Measurements from ENCODE around the gene B9D2.

DNA sequence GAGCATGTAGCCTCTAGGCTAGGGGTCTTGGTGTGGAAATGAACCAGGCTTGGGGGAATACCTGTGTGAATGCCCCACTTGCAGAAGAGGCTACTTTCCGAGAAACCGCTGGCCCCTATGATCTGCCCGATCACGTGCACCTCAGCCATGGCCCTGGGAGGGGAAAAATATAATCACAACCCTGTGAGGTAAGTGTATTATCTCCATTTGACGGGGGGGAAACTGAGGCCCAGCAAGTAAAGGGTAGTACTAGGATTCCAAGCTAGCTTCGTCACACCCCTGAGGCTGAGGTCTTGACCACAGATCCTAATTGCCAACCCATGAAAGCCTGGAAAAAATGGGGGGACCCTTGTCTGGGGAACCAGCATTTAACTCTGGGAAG, 587 bp downstream of the B9D2 start:
- TF ChIP-seq, protein P1, sequence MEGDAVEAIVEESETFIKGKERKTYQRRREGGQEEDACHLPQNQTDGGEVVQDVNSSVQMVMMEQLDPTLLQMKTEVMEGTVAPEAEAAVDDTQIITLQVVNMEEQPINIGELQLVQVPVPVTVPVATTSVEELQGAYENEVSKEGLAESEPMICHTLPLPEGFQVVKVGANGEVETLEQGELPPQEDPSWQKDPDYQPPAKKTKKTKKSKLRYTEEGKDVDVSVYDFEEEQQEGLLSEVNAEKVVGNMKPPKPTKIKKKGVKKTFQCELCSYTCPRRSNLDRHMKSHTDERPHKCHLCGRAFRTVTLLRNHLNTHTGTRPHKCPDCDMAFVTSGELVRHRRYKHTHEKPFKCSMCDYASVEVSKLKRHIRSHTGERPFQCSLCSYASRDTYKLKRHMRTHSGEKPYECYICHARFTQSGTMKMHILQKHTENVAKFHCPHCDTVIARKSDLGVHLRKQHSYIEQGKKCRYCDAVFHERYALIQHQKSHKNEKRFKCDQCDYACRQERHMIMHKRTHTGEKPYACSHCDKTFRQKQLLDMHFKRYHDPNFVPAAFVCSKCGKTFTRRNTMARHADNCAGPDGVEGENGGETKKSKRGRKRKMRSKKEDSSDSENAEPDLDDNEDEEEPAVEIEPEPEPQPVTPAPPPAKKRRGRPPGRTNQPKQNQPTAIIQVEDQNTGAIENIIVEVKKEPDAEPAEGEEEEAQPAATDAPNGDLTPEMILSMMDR (IDR thresholded peaks at IDR 0.05; ENCODE audit: poor library complexity, severe bottlenecking): no peak
- TF ChIP-seq EZH2 (IDR thresholded peaks at IDR 0.05; ENCODE audit: borderline replicate concordance, insufficient read depth, low read length, poor library complexity, severe bottlenecking) (no peak), TAF1 (IDR thresholded peaks at IDR 0.05; ENCODE audit: low read depth) (no peak), RAD21 (conservative IDR thresholded peaks at IDR 0.05) (no peak), MXI1 (conservative IDR thresholded peaks at IDR 0.05; ENCODE audit: poor library complexity, severe bottlenecking) (no peak)
